Measurements from ENCODE around the gene ELAPOR1.

Gene ELAPOR1

DNA sequence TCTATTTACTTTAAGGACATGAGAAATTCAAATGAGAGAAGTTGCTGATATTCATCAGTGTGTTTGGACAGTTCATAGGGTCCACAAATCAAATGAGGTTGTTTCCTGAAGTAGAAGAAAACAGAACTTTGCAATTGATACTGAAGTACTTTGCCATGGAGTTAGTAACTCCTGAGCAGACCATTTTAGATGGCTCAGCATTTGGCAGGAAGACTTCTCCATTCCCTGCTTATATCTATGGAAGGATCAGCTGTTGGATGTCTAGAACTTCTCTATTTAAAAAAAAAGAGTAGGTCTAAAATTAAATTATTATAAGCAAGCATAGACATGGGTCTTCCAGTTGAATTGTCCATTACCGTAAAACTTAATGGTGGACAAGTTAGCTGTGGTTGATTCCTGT, 18.3 kb upstream of the ELAPOR1 start:
- DNase-seq, result no peak

DNA sequence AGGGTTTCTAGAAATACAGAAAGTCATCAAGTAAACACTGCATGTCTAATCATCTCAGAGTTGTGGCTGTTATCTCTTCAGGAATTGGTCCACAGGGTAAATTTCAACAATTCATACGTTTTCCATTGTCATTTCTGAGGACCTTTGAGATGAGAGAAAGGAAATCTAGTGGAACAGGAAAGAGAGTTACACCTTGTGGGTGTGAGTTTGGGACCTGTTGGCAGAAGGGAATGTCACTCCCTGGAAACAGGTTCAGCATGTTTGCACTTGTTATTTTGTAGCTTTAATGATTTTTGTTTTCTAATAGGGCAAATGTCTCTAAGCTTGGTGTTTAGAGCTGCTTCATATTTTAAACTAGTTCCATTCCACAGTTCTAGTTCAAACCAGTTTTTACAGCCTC, 17.8 kb upstream of the ELAPOR1 start:
- DNase-seq, result no peak

DNA sequence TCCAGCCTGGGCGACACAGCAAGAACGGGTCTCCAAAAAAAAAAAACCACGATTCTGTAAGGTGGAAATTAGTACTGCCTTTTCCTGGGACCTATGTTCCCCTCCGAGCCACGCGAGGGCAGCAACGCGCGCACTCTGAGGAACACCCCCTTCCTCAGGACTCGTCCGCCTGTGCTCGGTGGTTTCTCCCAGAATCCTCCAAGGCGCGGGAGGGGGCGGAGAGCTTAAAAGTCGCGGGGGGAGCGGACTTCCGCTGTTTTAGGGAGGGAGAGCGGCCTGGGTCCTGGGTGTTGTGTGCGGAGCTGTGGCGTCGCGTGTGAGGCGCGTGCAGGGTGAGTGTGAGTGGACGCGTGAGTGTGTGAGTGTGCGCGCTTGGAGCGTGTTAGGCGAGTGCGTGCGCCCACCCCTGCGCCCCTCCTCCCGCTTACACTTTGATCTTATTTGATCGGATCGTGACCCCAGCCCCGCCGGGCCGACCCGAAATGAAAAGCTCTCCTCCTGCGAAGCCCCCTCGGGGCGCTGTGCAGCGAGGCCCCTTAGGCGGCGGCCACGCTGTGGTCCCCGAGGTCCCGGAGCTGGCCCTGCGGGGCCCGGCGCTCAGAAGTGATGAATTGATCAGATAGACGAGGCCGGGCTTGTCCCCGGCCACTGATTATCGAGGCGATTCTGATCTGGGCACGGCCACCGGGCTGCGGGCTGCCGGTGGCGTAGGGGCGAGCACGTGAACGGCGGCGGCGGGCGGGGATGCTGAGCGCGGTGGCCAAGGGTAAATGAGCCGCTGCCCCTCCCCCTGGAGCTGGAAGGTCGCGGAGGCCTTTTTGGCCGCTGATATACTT, 13.8 kb upstream of the ELAPOR1 start:
- DNase-seq, result peak; percentile 83

DNA sequence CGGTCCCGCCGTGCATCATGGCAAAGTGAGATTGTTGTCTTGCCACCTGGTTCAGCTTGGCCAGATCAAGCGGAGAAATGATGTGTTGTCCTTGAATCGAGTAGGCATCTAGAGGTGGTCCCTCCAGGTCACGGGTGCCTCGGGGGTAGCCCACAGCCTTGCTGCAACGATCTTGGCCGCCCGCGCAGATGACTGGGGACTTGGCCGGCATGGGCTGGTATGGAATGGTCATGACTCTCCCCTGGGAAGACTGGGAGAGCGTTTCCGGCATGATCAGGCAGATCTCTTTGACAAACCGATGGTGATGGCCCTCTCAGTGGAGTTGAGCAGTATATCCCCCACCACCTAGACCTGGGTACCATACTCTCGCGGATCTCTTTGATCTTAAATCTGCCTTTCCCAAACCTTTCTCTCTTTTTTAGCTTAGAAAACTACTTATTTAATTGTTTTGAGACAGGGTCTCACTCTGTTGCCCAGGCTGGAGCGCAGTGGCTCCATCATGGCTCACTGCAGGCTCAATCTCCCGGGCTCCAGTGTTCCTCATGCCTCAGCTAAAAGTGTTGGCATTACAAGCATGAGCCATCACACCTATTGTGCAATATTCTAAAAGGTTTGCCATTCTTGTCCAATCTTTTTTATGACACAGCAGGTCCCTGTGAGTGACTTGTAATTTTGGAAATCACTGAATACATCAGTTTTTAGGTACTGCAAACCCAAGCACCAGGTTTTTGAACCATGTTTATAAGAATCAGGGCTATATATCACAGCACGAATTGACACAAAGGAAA, 9.4 kb upstream of the ELAPOR1 start:
- no peak for DNase-seq

DNA sequence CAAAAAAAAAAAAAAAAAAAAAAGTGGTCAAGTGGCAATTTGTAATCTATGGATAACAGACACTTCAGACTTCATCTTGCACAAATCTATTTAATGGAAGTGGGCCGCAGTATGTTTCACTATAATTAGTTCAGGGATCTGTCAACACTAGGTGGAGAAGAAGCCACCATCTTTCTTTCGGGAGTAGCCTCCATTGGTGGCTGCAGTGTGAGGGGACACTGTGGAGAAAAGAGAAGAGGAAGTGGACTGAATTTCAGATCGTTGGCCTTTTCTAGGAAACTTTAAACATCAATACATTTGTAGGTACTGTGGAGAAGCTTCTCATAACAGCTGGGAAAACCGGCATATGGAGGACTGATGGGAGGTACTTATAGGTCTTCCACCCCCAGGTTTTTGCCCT, 8.0 kb upstream of the ELAPOR1 start:
- no peak for DNase-seq

DNA sequence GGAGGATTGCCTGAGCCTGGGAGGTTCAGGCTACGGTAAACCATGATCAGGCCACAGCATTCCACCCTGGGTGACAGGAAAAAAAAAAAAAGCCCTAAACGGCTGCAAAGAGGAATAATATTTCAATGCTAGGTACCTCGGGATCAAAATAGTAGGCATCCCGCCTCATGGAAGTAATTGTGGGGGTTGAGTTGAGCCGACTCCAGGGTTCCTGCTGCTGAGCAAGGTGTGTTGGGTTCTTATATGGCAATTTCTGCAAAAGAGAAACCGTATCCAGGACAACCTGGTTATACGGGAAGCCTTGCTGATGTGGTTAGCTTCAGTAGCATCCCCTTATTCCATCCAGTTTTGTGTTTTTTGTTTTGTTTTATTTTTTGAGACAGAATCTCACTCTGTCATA, 6.1 kb upstream of the ELAPOR1 start:
- DNase-seq, result no peak

DNA sequence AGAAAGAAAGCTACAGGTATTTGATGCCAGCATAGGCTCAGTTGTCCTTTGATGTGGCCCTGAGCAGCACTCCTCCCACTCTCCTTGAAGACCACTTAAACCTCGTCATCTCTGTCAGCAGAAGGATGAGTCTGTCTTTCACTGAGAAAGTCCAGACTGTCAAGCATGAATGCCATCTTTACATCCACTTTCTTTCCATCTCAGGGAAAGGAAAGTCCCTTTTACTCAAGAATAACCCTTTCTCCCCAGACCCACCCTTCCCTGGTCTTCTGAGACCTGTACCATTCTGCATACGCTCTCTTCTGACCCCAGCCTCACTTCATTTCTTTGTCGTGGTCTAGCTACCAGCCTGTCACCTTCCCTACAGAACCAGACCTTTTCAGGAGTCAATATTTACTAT, 4.0 kb upstream of the ELAPOR1 start:
- no peak for DNase-seq

DNA sequence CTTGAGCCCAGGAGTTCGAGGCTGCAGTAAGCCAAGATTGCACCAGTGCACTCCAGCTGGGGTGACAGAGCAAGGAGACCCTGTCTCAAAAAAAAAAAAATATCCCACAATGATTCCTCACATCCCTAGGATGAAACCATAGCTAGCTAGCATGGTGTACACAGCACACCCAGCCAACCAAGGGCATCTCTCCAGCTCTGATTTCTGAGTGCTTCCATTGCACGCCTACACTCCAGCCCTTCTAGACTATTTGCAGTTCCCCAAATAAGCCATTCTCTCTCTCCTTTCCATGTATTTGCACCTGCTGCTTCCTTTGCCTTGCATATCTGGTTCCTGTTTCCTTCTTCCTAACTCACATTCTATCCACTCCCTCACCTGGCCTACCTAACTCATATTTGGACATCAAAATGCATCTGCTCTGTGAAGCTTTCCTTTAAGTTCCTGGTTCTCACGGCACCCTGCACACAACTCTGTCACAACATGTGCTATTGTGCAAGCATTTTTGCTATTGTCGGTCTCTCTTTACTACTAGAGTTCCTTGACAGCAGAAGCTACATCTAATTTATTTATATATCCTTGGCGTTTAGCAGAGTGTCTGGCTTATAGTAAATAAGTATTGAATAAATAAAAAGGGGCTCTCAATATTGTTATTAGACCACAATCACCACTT, 2.4 kb upstream of the ELAPOR1 start:
- DNase-seq, result no peak

DNA sequence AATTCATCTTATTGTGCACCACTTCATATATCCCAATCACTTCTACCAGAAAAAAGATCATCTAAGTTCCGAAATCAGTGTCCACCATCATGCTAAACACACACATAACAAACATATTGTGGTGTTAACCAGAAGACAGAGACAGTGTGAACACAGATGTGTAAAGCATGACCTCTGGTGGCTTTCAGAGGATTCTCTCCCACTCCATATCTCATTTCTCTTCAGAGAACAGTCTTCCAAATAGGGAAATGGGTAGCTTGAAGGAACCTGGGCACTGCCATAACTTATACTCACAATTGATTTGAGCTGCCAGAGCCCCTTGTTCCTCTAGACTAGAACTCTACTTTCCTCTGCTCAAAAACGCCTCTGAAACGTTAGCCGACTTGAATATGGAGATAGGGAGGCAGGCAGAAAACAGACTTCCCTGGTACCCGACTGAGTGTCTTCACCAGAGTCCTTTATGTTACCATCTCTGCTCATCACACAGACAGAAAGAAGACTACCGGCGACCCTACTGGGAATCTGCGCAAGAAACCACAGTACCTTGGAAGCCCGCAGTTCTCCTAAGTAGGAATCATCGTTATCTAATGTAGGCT, 1.8 kb upstream of the ELAPOR1 start:
- no peak for DNase-seq

DNA sequence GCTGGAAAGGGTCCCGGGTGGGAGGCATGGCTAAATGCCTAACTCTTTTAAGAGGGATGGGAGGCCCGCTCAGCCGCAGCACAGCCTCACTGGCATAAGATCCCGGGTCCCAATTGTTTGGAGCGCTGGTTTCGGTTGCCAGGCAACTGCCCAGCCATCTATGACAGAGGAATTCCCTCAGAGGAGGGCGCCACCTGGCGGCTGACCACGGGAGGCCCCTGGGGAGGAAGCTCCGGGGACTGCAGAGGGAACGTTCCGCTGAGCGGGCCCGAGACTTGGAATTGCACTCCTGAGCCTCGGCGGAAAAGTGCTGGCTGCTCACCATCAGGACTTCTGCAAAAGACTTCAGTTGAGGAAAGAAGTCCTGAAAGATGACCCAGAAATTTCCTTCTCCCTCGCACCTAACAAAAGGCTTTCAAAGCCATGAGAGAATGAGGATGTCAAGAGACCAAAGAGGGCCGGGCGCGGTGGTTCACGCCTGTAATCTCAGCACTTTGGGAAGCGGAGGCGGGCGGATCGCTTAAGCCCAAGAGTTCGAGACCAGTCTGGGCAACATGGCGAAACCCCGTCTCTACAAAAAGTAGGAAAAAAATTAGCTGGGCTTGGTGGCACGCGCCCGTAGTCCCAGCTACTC, 1.1 kb upstream of the ELAPOR1 start:
- DNase-seq, result peak; percentile 69

DNA sequence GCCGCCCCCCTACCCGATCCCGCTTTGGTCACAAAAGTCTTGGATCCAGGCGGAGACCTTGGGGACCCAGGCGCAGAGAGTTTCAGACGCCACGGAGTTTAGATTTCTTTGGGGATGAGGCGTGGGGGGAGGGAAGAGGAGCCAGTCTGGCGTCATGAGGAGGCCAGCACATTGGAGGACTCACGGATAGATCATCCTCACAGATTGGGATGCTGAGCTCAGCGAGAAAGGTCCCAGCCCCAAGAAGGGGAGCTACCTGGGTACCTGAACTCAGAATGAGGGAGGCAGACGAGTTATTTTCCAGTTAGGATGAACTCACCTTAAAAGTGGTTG, 393 bp downstream of the ELAPOR1 start:
- DNase-seq, result no peak

DNA sequence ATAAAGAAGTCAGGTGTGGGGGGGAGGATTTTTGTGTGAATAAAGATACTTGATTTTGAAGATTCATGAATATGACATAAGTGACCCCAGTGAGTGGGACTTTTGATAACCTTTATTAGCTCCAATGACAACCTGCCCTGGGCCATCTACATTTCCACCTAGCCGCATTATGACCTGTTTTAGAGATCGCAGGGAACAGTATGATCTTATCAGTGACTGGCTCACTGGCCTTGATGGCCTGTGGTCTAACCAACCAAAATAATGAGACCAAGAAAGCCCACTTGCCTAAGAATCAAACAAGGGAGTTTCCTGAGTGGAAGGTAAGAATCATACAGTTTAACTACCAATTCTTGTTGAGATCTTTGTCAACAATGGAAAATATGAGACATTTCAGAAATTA, 1.8 kb downstream of the ELAPOR1 start:
- no peak for DNase-seq

DNA sequence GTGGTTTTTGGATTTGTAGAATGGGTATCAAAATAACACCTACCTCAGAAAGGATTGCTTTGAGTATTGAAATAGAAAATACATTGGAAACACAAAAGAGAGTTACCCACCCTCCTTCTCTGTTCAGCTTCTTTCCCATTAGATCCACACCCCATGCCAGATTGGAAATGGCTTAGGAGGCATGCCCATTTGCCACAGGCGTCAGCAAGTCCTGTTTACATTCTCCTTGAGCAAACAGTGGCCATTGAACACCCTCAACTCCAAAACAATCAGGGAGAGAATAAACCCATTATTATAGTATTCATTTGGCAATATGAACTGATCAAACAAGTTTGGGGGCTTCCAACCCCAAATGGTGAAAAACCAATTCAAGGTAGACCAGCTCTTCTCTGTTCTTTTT, 2.4 kb downstream of the ELAPOR1 start:
- DNase-seq, result peak; percentile 75

DNA sequence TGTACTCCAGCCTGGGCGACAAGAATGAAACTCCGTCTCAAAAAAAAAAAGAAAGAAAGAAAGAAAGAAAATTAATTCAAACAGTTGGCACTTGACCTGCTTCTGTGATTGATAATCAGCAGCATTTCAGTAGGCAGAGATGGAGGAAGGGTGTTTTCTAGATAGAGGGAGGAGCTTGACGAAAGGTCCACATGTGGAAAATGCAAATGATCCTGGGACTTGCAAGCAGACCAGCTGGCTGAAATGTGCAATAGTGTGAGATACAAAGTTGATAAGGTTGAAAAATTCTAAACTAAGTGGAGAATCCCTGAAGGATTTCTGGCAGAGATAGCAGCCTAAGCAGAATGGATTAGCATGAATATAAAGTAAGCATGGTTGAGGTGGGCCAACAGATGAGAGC, 4.2 kb downstream of the ELAPOR1 start:
- no peak for DNase-seq

DNA sequence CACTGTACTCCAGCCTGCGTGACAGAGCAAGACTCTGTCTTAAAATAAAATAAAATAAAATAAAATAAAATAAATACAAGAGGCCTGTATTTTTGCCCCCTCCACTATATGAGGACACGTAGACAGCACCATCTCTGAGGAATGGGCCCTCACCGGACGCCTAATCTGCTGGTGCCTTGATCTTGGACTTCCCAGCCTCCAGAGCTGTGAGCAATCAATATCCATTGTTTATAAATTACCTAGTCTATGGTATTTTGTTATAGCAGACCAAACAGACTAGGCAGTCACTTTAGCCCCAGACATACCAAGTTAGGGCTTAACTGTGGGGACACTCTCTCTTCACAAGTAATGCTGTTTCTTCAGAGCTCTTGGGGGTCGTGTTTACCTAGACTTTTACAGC, 6.4 kb downstream of the ELAPOR1 start:
- no peak for DNase-seq

DNA sequence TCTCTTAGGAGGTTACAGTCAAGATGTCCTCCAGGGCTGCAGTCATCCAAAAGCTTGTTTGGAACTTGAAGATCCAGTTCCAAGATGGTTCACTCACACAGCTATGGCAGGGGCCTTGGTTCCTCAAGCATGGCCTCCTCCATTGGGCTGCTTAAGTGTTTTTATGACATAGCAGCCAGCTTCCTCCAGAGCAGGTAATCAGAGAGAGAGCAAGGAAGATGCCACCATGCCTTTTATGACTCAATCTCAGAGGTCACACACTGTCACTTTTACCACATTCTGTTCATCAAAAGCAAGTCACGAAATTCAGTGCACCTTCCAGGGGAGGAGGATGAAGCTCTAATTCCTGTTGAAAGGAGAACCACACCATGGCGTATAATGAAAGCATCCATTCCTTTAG, 17.1 kb downstream of the ELAPOR1 start:
- DNase-seq, result no peak

DNA sequence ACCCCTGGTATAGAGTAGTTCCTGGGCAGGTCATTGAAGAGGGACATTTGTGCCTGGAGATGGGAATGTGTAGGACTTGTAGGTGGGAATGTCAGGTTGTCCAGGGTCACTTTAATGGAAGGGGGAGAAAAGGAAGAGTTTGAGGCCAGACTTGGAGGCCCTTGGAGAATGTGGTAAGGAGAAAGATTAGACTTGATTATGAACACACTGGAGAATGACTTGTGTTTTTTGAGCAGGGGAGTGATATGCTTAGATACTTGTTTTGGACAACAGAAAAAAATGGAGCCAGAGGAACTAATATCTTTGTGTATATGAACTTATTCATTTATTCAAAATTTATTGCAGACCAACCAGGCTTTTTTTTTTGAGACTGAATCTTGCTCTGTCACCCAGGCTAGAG, 17.9 kb downstream of the ELAPOR1 start:
- no peak for DNase-seq

DNA sequence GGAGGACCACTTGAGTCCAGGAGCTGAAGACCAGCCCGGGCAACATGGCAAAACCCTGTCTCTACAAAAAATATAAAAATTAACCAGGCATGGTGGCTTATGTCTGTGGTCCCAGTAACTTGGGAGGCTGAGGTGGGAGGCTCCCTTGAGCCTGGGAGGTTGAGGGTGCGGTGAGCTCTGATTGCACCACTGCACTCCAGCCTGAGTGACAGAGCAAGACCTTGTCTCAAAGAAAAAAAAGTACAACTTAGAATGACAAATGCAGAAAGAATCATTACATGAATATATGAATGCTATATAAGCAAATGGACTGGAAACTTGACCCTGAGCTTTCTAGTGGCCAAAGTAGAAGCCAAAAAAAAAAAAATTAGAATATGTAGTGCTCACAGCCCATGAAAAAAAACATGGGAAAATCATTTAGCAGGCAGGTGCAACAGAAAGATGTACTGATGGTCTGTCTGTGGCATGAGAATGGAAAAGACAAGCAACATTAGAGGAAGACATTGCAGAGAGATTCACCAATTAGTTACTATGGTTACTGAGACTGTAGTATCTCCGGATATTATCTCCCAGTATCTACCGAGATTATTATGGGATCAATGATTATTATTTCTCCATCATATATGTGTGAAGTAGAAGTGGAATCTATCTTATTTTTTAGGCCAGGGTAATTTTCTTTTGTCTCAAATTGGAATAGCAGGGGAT, 19.2 kb downstream of the ELAPOR1 start:
- no peak for DNase-seq

DNA sequence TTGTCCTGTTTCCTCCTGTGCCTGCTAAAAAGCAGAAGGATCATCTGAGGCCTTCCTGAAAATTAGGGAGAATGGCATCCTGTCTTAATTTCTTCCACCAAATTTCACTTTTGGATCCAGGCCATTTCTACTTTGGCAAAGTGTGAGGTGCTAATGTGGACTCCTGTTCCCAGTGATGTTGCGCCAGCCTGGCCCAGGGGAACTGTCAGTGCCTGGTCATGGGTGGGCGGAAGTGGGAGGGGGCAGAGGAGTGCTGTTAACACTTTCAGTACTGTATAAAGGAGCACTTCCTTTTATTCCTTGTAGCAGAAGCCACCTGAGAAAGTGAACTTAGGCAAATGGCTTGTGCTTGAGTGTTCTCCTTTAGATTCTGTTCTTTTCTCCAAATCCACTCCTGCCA, 19.9 kb downstream of the ELAPOR1 start:
- no peak for DNase-seq

DNA sequence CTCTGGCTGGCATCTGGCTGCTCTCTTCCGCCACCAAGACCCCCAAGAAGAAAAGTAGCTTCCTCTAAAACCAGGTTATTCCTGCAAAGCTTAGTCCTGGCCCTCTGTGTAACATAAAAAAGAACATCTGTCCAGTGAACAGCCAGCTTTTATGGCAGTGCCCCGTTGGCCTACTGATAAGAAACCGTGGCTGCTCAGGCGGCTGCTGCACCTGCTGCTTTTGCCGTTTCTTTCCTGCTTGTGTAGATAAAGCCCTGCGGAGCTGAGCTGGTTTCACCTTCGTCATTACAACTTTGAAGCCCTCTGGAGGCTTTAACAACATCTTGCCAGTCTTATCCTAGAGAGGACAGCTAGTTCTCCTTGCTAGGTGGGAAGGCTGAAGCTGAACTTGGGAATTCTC, 20.5 kb downstream of the ELAPOR1 start:
- DNase-seq, result no peak

DNA sequence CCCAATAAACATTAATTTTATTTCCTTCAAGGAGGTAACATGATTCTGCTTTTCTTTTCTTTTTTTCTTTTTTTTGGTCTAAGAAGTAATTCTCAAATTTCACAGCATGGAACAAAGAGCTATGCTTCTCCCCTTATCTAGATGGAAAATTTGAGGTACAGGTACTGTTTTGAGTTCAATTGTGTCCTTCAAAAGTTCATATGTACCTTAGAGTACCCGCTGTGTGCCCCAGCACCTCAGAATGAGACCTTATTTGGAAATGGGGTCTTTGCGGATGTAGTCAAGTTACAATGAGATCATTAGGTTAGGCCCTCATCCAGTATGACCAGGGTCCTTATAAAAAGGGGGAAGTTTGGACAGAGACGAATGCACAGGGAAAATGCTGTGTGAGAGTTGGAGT, 22.0 kb downstream of the ELAPOR1 start:
- no peak for DNase-seq

DNA sequence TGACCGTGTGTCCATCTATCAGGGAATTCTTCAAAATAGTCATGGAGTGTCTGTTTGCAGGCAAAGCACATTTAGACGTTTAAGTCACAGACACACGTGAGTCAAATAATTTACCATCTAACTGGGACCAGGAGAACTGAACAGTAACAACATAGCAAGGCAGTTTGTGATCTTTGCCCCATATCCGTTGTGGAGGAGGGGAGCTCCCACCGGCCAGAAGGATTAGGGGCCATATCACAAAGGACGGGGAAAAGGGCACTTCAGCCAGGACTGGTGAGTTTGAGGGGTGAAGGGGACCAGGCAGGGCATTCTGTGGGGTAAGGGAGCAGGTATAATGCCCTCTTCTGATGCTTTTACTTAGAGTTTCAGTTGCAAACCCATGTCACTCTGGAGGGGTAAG, 22.9 kb downstream of the ELAPOR1 start:
- DNase-seq, result no peak

DNA sequence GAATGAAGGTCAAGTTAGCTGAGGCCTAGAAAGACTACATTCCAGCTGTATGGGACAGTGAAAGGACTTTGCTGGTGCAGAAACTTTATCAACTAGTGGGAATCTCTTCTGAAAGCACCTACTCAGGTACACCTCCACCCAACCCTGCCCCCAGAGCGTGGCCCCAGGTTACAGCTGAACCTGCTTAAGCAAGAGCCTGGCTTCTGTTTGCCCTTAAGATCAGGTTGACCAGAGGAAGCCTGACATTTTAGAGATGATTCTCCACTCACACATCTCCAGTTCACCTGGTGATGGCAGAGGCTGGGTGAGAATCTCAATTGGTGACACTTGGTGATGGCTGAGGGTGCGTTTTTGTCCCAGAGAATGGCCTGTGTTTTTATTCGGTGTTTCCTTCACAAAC, 24.0 kb downstream of the ELAPOR1 start:
- no peak for DNase-seq
